Measurements from ENCODE around the gene SNAPIN. TPM values are rescaled to one million over a fixed set of nuclear protein-coding genes. Genes with fewer than 3 reads are reported as not detected.

Gene SNAPIN
- total RNA-seq, 4 donors from 2014 or later: 64.0 to 127 (median 90.0) TPM

DNA sequence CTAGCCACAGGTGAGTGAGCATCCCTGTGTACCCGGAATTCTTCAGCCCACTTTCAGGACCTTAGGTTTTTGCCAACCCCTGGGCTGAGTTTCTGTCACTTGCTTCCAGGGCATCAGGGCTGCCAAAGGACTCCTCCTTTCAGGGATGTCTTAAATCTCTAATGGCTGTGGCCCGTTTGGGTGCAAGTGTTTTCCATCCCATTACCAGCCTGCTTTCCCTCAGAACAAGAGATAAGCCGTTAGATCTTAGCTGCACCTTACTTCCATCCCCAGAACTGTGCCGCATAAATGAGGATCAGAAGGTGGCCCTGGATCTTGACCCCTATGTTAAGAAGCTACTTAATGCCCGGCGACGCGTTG, 652 bp downstream of the SNAPIN start:
- intact Hi-C loops (cut with DNase I; ENCODE audit: low total_unique reads): no loop called here
- DNase-seq: no peak
- Histone ChIP-seq H3K27ac (peak overlapping the region; percentile 97 to 100 (median 100)), H3K9me3 (no peaks in the 10 kb centered on the region), H3K36me3 (peaks cover 3 to 36% of the 10 kb centered on the region in 2 donors), H3K4me3 (peak overlapping the region; percentile 93 to 96 (median 96)), H3K4me1 (peaks cover 10 to 15% of the 10 kb centered on the region in 2 donors), H3K27me3 (no peaks in the 10 kb centered on the region)
- no peak for TF ChIP-seq POLR2A (IDR thresholded peaks at IDR 0.05)
- TF ChIP-seq, protein P1, sequence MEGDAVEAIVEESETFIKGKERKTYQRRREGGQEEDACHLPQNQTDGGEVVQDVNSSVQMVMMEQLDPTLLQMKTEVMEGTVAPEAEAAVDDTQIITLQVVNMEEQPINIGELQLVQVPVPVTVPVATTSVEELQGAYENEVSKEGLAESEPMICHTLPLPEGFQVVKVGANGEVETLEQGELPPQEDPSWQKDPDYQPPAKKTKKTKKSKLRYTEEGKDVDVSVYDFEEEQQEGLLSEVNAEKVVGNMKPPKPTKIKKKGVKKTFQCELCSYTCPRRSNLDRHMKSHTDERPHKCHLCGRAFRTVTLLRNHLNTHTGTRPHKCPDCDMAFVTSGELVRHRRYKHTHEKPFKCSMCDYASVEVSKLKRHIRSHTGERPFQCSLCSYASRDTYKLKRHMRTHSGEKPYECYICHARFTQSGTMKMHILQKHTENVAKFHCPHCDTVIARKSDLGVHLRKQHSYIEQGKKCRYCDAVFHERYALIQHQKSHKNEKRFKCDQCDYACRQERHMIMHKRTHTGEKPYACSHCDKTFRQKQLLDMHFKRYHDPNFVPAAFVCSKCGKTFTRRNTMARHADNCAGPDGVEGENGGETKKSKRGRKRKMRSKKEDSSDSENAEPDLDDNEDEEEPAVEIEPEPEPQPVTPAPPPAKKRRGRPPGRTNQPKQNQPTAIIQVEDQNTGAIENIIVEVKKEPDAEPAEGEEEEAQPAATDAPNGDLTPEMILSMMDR (IDR thresholded peaks at IDR 0.05 in 4 of 5, conservative IDR thresholded peaks at IDR 0.05 in 1 of 5): no peak
- in situ Hi-C loops (cut with MboI; ENCODE audit: low sequenced_read_pairs in 4 of 4): loop anchor here in 2 of 4 donors (25.0 kb wide), 1 partner anchor 328 kb away; the partner anchor contains the start of genes JTB (in 2 of the 2), RAB13 (in 2 of the 2) and RPS27 (in 2 of the 2)
- no peak for ATAC-seq

DNA sequence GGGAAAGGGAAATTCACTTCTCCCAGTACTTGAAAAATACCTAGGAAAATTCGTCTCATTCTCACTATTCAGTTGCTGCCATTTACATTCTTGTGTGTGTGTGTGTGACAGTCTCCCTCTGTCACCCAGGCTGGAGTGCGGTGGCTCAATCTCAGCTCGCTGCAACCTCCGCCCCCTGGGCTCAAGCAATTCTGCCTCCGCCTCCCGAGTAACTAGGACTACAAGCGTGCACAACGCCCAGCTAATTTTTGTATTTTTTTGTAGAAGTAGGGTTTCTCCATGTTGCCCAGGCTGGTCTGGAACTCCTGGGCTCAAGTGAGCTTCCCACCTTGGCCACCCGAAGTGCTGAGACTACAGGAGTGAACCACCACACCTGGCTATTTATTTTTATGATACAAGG, 1.2 kb downstream of the SNAPIN start:
- in situ Hi-C loops (cut with MboI; ENCODE audit: low sequenced_read_pairs in 4 of 4): loop anchor here in 2 of 4 donors (25.0 kb wide), 1 partner anchor 328 kb away; the partner anchor contains the start of genes JTB (in 2 of the 2), RAB13 (in 2 of the 2) and RPS27 (in 2 of the 2)
- ATAC-seq: no peak
- Histone ChIP-seq H3K4me3 (peak overlapping the region; percentile 93 to 96 (median 96)), H3K9me3 (no peaks in the 10 kb centered on the region), H3K27ac (peak overlapping the region; percentile 97 to 100 (median 100)), H3K36me3 (peaks cover 5 to 41% of the 10 kb centered on the region in 2 donors), H3K27me3 (no peaks in the 10 kb centered on the region), H3K4me1 (peaks cover 10 to 15% of the 10 kb centered on the region in 2 donors)
- intact Hi-C loops (cut with DNase I; ENCODE audit: low total_unique reads): no loop called here
- DNase-seq: no peak
- no peak for TF ChIP-seq POLR2A (IDR thresholded peaks at IDR 0.05)
- TF ChIP-seq, protein P1 (IDR thresholded peaks at IDR 0.05 in 4 of 5, conservative IDR thresholded peaks at IDR 0.05 in 1 of 5): no peak

DNA sequence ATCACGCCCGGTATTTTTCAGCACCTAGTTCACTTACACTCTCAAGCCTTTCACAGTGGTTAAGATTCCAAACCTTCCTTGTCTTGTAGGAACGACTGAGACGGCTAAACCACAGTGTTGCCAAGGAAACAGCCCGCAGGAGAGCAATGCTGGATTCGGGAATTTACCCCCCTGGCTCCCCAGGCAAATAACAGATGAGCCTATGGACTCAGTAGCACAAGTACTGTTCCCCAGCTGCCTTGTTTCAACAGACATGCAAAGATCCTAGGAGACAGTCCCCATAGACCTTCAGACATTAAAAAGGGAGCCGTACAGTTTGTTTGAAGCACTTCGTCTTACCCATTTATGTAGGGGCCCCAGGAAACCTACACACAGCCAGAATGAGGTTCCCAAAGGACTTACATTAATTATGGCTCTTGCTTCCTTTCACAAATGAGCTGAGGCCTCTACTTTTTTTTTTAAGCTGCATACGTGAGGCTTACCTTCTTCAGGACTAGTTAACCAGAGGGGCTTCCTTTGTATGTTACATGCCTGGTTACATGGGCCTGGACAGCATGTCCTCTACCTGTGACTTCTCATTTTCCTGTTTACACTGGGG, 2.7 kb downstream of the SNAPIN start:
- Histone ChIP-seq H3K36me3 (peaks cover 9 to 57% of the 10 kb centered on the region in 2 donors), H3K4me1 (peaks cover 10 to 15% of the 10 kb centered on the region in 2 donors), H3K27me3 (no peaks in the 10 kb centered on the region), H3K9me3 (no peaks in the 10 kb centered on the region), H3K4me3 (no peak overlapping the region), H3K27ac (peak overlapping the region in 3 of 4 donors; percentile 7 to 35 (median 12))
- intact Hi-C loops (cut with DNase I; ENCODE audit: low total_unique reads) (no loop called here), in situ Hi-C loops (cut with MboI; ENCODE audit: low sequenced_read_pairs in 4 of 4) (loop anchor here in 2 of 4 donors (25.0 kb wide), 1 partner anchor 326 kb away; the partner anchor contains the start of genes JTB (in 2 of the 2), RAB13 (in 2 of the 2) and RPS27 (in 2 of the 2))
- ATAC-seq (no peak), DNase-seq (no peak)
- TF ChIP-seq POLR2A (IDR thresholded peaks at IDR 0.05): no peak
- TF ChIP-seq, protein P1 (IDR thresholded peaks at IDR 0.05 in 4 of 5, conservative IDR thresholded peaks at IDR 0.05 in 1 of 5): no peak

DNA sequence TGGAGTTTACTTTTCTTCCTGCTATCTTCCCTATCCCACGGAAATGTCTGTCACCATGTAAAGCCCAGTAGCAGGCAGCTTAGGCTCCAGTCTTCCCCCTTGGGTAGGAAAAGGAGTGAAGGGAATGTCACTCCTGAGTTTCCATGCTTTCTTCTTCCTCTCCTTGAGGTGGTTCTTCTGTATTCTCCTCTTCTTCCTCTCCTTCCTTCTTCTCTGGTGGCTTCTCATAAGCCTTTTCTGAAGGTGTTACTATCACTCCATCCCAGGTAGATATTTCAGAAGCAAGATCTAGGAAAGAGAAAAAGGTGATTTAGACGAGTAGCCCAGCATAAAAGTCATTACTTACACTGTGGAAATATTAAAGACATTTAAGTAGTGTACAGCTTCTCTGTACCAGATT, 3.8 kb downstream of the SNAPIN start:
- in situ Hi-C loops (cut with MboI; ENCODE audit: low sequenced_read_pairs in 4 of 4) (loop anchor here in 2 of 4 donors (25.0 kb wide), 1 partner anchor 325 kb away; the partner anchor contains the start of genes JTB (in 2 of the 2), RAB13 (in 2 of the 2) and RPS27 (in 2 of the 2)), intact Hi-C loops (cut with DNase I; ENCODE audit: low total_unique reads) (no loop called here)

More for the DNA sequence above, 3.8 kb downstream of the SNAPIN start:
- H3K4me1 ChIP-seq: peaks cover 10 to 15% of the 10 kb centered on the region in 2 donors
- ATAC-seq: no peak
- peaks cover 9 to 67% of the 10 kb centered on the region in 2 donors for H3K36me3 ChIP-seq
- H3K27ac ChIP-seq: peak overlapping the region in 1 of 4 donors; percentile 5
- DNase-seq: no peak
- H3K27me3 ChIP-seq: no peaks in the 10 kb centered on the region
- no peak for TF ChIP-seq POLR2A (IDR thresholded peaks at IDR 0.05)
- TF ChIP-seq, protein P1 (IDR thresholded peaks at IDR 0.05 in 4 of 5, conservative IDR thresholded peaks at IDR 0.05 in 1 of 5): no peak
- H3K4me3 ChIP-seq: no peak overlapping the region
- H3K9me3 ChIP-seq: no peaks in the 10 kb centered on the region

Measured in gastrocnemius medialis (tissue), 4 donors.